GM12878 (cell line): Measurements from ENCODE around the gene IL26. TPM values are rescaled to one million over a fixed set of nuclear protein-coding genes. Genes with fewer than 3 reads are reported as not detected.
A peak's percentile ranks its signal among the peaks of the same experiment; 100 is the strongest.

Experiments
- ATAC-seq: fragments of 200-7000 bp; cut with Tn5 transposase; 3 replicates; pipeline ENCODE4 v1.9.1; 2020; ENCODE audit warnings: mild to moderate bottlenecking, moderate library complexity
- BruUV-seq: library from RNA; stranded (reverse); fragments of 400-500 nt; replicated peaks from 2 replicates; lab custom pipeline; 2021; lab: Mats Ljungman, UMichigan
- CTCF ChIA-PET: fragments of 300-600 bp; sonication (Branson Sonifier 250); formaldehyde crosslinking; extraction: SDS; loops from one replicate; lab custom pipeline; 2021; ENCODE audit warnings: inconsistent platforms; lab: Yijun Ruan, JAX
- POLR2A ChIA-PET: fragments of 350-600 bp; formaldehyde crosslinking; extraction: SDS; loops from one replicate; lab custom pipeline; 2021; ENCODE audit warnings: inconsistent platforms; lab: Charles Lee
- RAD21 ChIA-PET: fragments of 300-600 bp; sonication (Branson Sonifier 250); formaldehyde crosslinking; loops from one replicate; lab custom pipeline; 2023; ENCODE audit warnings: antibody characterized with exemption; ENCODE audit not compliant: unreplicated experiment; lab: Charles Lee
- SMC1A ChIA-PET: fragments of 300-600 bp; sonication (Branson Sonifier 250); formaldehyde crosslinking; loops from one replicate; lab custom pipeline; 2023; ENCODE audit not compliant: unreplicated experiment, uncharacterized antibody; lab: Charles Lee
- DNase-seq: peaks from one replicate; pipeline ENCODE4 v3.0.0-alpha.2; 2011; ENCODE audit warnings: low read depth, low spot score
- FAIRE-seq: peaks from 3 replicates; lab custom pipeline; 2011; peaks lifted over from hg19 to GRCh38; lab: Jason Lieb, UNC
- H2AFZ ChIP-seq: 2 replicates; pipeline ENCODE4 v1.6.0; 2011; ENCODE audit warnings: low read depth, low read length, control low read depth; ENCODE audit not compliant: control insufficient read depth
- H3K27ac ChIP-seq: 2 replicates; pipeline ENCODE4 v1.5.1; 2011; ENCODE audit warnings: control low read depth; ENCODE audit not compliant: control insufficient read depth, insufficient read depth
- H3K27me3 ChIP-seq, 2 experiments: replicated peaks in 1 of 2; 2 replicates each; pipeline versions ENCODE4 v1.6.0 to v1.6.1; 2011; ENCODE audit warnings: low read length in 1 of 2; ENCODE audit not compliant: control insufficient read depth in 2 of 2, insufficient read depth in 2 of 2
- H3K36me3 ChIP-seq, 2 experiments: 2 replicates each; pipeline ENCODE4 v1.5.1; 2011; ENCODE audit warnings: low read length in 1 of 2; ENCODE audit not compliant: control insufficient read depth in 2 of 2, insufficient read depth in 2 of 2
- H3K4me1 ChIP-seq: 2 replicates; pipeline ENCODE4 v1.6.1; 2011; ENCODE audit warnings: mild to moderate bottlenecking, low read length, moderate library complexity, mixed read lengths; ENCODE audit not compliant: control insufficient read depth, insufficient read depth
- H3K4me2 ChIP-seq: 2 replicates; pipeline ENCODE4 v1.6.0; 2011; ENCODE audit warnings: control low read depth; ENCODE audit not compliant: control insufficient read depth, insufficient read depth
- H3K4me3 ChIP-seq: fragments of 200-600 bp; sonication (generic); 2 replicates; pipeline ENCODE4 v1.5.1; 2016
- H3K79me2 ChIP-seq: 2 replicates; pipeline ENCODE4 v1.6.0; 2011; ENCODE audit warnings: low read length; ENCODE audit not compliant: control insufficient read depth, insufficient read depth
- H3K9ac ChIP-seq: 2 replicates; pipeline ENCODE4 v1.8.0; 2011; ENCODE audit warnings: low read length, control low read depth, mixed read lengths; ENCODE audit not compliant: control insufficient read depth, insufficient read depth
- H3K9me3 ChIP-seq: replicated peaks from 3 replicates; pipeline ENCODE4 v1.5.1; 2011; ENCODE audit warnings: mild to moderate bottlenecking, low read length; ENCODE audit not compliant: control insufficient read depth, insufficient read depth
- H4K20me1 ChIP-seq: 2 replicates; pipeline ENCODE4 v1.6.0; 2011; ENCODE audit not compliant: control insufficient read depth, insufficient read depth
- CBX5 ChIP-seq: sonication (generic); IDR thresholded peaks from 2 replicates; pipeline ENCODE4 v1.6.1; 2016; ENCODE audit warnings: low read depth, moderate library complexity, mild to moderate bottlenecking, inconsistent platforms
- ELK1 ChIP-seq: IDR thresholded peaks from 2 replicates; pipeline ENCODE4 v1.6.1; 2012; ENCODE audit warnings: low read depth, low read length, improper control_type of control experiment
- ZNF24 ChIP-seq: fragments of 450-650 bp; IDR thresholded peaks from 2 replicates; pipeline ENCODE4 v1.6.1; 2017; ENCODE audit warnings: antibody characterized with exemption, mild to moderate bottlenecking
- ZNF687 ChIP-seq: fragments of 450-650 bp; IDR thresholded peaks from 2 replicates; pipeline ENCODE4 v1.6.1; 2017; ENCODE audit warnings: mild to moderate bottlenecking, moderate library complexity
- WGBS: methylation state at CpG from one replicate; pipeline ENCODE4 v1.1.6; 2016; ENCODE audit warnings: low lambda C conversion rate; ENCODE audit not compliant: insufficient replicate concordance, insufficient coverage; ENCODE audit errors: missing lambda C conversion rate; 5-methylcytosine and 5-hydroxymethylcytosine counted together
- in situ Hi-C: fragments of 300-500 bp; cut with MboI; formaldehyde crosslinking; loops from 9 replicates; pipeline ENCODE4 v1.14.3; 2018; ENCODE audit warnings: mixed read lengths
- intact Hi-C: fragments of 100-400 bp; cut with micrococcal nuclease; formaldehyde crosslinking; loops from one replicate; pipeline ENCODE4 v1.14.2; 2022; ENCODE audit not compliant: unreplicated experiment
- polyA plus RNA-seq, 11 experiments: library from polyadenylated mRNA; depleted of rRNA in 4 of 11; unstranded in 6 of 11; stranded (reverse) in 5 of 11; fragments of >200 nt; fragmentation: Nextera tagmentation in 4 of 11; fragmentation: Illumina TruSeq in 1 of 11; extraction: Ambion mirVana in 4 of 11; extraction: Trizol in 1 of 11; gene quantifications; 1 replicate in 1 of 11; 2 replicates in 10 of 11; pipeline versions ENCODE4 v1.2.1 to v1.2.3, GENCODE V29; 2011 to 2016; ENCODE audit warnings: inconsistent platforms in 2 of 11, missing spikeins in 2 of 11, low read depth in 1 of 11
- total RNA-seq, 4 experiments: library from RNA; depleted of rRNA in 3 of 4; stranded (reverse); fragments of >200 nt in 3 of 4; fragmentation: Illumina TruSeq in 1 of 4; extraction: Trizol in 1 of 4; gene quantifications; 2 replicates each; pipeline versions ENCODE4 v1.2.1 to v1.2.3, GENCODE V29; 2013 to 2021

IL26 gene
- total and polyA plus RNA-seq, 10 of the 15 experiments (the other 5 are each of a cell fraction or from before 2014, with no cell fraction given) = not detected

DNA sequence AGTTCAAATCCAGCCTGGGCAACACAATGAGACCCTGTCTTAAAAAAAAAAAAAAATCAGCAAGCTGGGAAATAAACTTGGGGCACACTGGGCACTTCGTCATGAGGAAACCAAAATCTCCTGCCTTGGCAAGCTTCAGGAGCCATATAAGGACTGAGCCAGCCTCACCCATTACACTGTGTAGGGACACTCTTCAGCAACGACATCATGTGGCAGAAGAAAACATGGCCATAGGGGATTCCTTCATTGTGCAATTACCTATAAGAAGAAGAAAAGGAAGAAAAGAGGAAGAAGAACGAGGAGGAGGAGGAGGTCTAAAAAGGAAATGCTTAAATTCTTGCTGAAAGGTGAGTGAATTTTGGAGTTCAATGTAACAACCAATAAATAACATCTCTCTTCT is 40.0 kb downstream of the IL26 start:
- ChIA-PET SMC1A (interaction anchor here (0.8 to 1.4 kb wide), 2 partner anchors 9 to 27 kb away, joined by 4 read pairs; no protein-coding TSS in a partner anchor), RAD21 (interaction anchor here (0.7 kb wide), 1 partner anchor 150 kb away, joined by 3 read pairs; no protein-coding TSS in a partner anchor), POLR2A (no interaction called here), CTCF (interaction anchor here (0.6 kb wide), 1 partner anchor 150 kb away, joined by 4 read pairs; no protein-coding TSS in a partner anchor)
- no peaks in the 10 kb centered on the region; a peak in 1 of 4 replicates for H3K27me3 ChIP-seq
- no peaks in the 10 kb centered on the region for H3K9me3 ChIP-seq
- no peak overlapping the region for H2AFZ ChIP-seq
- no peak overlapping the region for H3K27ac ChIP-seq
- BruUV-seq = no TSS peak
- FAIRE-seq (no peak), DNase-seq (no peak), ATAC-seq (0 out of 3 replicates have a peak, but pooled peaks have one; percentile 22)
- intact Hi-C loops = no loop called here
- no peaks in the 10 kb centered on the region for H3K4me1 ChIP-seq
- no peaks in the 10 kb centered on the region for H3K36me3 ChIP-seq
- H4K20me1 ChIP-seq = no peaks in the 10 kb centered on the region
- 2% methylated on average over 3 of the region's 3 CpGs for WGBS
- in situ Hi-C loops = no loop called here
- H3K4me2 ChIP-seq = no peak overlapping the region
- no peak overlapping the region for H3K9ac ChIP-seq
- no peaks in the 10 kb centered on the region for H3K79me2 ChIP-seq
- TF ChIP-seq ELK1 (no peak), CBX5 (no peak), ZNF687 (no peak), ZNF24 (no peak)
- H3K4me3 ChIP-seq = no peak overlapping the region
